ENCODE results near the gene DHRSX.
A peak's percentile ranks its signal among the peaks of the same experiment; 100 is the strongest.
"Not testable (repeated sequence)": the region's sequence is repeated elsewhere in the genome, so short reads cannot be mapped to it uniquely, and the experiment has no call there.

Gene DHRSX

DNA sequence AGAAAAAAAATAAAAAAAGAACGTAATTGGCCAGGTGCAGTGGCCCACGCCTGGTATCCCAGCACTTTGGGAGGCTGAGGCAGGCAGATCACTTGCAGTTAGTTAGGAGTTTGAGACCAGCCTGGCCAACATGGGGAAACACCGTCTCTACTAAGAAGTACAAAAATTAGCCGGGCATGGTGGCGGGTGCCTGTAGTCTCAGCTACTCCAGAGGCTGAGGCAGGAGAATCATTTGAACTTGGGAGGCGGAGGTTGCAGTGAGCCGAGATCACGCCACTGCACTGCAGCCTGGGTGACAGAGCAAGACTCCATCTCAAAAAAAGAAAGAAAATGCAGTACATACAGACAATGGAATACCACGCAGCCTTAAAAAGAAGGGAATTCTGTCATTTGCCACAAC is 150.7 kb downstream of the DHRSX start:
- not testable (repeated sequence) for DNase-seq (ENCODE audit: low read depth)

DNA sequence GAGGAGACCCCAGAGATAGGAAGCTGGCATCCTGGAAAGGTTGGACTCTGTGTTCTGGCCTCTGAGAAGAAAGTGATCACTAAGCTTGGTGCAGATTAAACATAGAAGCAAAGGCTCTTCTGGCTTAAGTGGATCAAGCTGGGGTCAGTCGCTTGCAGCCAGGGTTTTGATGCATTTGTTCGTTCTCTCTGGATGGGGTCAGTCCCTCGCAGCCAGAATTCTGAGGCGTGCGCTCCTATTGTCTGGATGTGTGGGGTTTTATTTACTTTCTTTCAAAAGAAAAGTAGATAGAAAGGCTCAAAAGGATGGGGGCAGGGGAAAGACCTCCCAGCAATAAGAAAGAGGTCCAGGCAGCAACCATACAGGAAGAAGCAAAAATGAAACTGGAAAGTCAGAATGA is 152.6 kb downstream of the DHRSX start:
- no peak for DNase-seq (ENCODE audit: low read depth)

DNA sequence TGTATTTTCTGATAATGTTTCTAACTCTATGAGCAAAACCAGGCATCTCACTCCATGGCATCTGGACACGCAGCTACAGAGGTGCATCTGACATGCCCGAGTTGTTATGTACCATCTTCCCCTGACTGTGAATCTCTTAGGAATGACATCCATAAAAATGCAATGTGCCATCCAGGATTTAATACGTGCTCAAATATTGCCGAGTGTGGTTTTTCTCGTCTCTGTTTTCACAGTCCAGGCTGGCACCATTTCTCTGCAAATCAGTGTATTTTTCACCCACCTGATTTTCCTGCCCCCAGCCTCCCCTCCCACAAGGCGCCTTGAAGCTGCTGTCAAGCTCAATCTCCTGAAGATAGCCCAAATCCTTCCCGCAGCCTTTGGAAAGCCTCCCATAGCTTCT is 154.6 kb downstream of the DHRSX start:
- DNase-seq (ENCODE audit: low read depth) = no peak

DNA sequence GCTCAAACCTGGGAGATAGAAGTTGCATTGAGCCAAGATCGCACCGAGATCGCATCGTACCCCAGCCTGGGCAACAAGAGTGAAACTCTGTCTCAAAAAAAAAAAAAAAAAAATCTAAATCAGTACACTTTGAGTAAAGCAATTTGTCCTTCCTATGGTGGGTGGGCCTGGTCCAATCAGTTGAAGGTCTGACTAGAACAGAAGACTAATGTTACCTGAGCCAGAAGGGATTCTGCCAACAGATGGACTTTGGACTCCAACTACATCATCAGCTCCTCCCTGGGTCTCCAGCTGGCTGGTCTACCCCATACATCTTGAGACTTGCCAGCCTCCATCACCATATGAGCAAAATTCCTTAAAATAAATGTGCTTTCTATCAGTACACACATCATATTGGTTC is 155.2 kb downstream of the DHRSX start:
- no peak for DNase-seq (ENCODE audit: low read depth)

DNA sequence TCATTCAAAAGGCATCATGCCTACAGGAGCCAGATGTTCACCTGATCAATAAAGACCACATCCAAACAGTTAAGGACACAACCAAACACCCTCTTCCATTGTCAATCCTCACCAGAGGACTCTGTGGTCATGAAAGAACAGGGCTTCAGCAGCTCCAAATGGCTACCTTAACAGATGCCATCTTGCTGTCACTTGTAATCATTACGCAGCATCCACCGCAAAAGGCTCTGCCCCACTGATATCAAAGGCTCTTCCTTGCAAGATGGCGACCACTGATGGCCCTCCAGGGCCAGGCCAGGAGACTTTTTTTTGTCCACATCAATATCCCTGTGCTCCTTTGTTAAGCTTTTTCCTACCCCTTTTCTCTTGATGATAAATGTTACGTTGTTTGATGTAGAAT is 157.4 kb downstream of the DHRSX start:
- no peak for DNase-seq (ENCODE audit: low read depth)

DNA sequence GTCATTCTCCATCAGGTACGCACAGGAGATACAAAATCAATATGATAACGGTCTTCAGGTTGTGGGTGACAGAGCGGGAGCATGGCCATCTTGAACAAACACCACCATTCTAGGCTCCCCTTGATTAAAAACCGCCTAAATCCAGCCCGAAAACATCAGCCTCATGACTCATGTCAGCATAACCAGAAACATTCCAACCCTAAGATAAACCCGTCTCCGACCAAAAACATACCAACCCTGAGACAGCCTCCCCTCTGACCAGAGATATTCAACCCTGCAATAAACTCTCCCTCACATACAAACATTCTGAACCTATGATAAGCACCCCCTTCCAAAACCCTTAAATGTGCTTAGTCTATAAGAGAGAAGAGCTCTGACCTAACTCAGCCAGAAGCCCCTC is 157.9 kb downstream of the DHRSX start:
- DNase-seq (ENCODE audit: low read depth) = peak; percentile 84

DNA sequence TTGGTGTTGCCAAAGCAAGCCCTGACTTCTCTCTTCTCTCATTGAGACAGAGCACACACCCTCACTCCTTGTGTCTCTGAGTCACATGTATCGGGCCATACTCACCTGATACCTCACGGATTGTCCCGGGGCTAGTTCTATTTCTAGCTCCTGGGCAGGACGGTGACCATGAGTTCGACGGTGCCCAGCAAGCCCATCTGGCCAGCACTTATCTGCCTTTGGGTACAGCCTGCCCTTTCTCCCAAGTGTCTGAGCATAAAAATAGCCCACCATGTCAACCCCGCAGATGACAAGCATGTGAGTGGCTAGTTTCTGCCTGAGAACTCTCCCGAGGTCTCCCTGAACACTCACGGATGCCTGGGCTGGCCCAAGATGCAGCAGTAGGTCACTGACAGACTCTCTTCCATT is 158.5 kb downstream of the DHRSX start:
- DNase-seq (ENCODE audit: low read depth) = no peak

DNA sequence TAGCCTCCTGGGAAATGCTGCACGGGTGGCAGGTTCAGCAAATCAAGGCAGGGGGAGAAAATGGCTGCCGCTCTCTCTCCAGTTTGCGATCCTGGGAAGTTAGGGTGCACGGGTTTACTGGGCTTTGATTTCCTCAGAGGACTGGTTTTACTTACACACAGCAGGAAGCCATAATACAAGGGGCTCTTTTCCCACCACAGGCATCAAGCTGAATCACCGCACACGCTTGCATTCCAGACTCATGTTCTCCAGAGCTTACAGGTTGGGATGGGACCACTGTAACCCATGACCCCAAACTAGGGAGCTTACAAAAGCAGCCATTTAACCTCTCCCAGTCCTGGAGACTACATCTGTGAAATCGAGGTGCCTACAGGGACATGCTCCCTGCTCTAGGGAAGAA is 159.8 kb downstream of the DHRSX start:
- DNase-seq (ENCODE audit: low read depth) = no peak

DNA sequence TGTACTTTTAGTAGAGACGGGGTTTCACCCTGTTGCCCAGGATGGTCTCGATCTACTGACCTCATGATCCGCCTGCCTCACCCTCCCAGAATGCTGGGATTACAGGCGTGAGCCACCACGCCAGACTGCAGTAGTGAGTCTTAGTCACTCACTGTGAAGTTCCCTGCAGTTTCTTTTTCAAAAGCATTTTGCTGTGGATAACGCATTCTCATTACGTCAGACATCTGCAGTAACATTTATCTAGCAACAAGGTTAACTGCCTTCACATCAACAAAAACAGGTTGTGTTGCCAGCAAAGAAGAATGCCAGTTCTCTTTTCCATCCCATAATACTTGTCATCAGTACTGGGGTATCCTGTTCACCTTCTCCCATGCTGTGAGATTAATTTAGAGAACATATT is 164.6 kb downstream of the DHRSX start:
- no peak for DNase-seq (ENCODE audit: low read depth)

DNA sequence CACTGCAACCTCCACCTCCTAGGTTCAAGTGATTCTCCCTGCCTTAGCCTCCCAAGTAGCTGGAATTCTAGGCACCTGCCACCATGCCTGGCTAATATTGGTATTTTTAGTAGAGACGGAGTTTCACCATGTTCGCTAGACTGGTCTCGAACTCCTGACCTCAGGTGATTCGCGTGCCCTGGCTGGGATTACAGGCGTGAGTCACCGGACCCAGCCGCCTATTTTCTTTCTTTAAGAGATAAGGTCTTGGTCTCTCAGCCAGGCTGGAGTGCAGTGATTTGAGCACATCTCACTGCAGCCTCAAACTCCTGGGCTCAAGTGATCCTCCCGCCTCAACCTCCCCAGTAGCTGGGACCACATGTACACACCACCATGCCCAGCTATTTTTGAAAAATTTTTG is 166.5 kb downstream of the DHRSX start:
- DNase-seq (ENCODE audit: low read depth) = no peak

DNA sequence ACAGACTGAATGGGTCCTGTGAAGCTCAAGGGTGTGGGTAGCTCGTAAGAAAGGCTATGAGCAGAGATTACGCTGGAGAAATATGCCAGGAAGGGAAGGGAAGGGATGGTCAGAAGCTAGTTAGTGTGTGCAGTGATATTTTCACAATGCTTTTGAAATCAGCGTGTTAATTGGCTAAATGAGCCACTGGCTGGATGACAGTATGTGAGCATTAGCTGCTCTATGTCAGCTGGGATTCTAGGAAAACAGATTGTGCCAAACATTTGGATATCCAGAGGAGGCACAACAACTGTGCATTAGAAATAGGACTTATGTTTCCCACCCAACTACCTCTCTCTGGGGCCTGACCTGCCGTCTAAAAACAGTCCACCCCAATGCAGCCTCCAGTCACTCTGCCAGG is 168.5 kb downstream of the DHRSX start:
- DNase-seq (ENCODE audit: low read depth) = no peak

DNA sequence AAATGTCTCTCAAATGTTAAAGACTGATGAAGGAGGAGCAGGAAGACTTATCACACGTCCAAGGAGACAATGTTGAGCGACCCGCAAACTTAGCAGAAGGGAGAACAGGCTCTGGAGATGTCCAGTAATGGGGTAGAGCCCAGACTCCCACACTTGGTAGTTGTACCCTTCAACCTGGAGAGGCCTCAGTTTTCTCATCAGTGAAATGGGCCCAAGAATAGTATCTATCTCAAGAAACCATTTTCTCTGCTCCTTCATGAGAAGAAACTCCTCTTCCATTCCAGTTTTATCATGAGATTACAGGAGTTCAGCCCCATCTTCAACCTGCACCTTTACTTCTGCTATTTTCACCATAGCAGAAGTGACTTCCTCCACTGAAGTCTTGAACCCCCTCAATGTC is 169.9 kb downstream of the DHRSX start:
- DNase-seq (ENCODE audit: low read depth) = no peak

DNA sequence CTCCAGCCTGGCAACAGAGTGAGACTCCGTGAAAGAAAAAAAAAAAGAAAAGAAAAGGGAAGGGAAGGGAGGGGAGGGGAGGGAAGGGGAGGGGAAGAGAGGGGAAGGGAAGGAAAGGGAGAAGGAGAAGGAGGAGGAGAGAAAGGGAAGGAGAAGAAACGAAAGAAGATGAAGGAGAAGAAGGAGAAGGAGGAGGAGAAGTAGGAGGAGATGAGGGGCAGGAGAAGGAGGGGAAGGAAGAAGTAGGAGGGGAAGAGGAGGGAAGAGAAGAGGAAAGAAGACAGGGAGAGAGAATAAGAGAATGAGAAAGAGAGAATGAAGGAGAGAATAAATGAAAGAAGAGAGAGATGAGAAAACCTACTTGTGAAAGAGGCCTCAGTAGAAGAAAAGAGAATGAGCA is 170.3 kb downstream of the DHRSX start:
- no peak for DNase-seq (ENCODE audit: low read depth)

DNA sequence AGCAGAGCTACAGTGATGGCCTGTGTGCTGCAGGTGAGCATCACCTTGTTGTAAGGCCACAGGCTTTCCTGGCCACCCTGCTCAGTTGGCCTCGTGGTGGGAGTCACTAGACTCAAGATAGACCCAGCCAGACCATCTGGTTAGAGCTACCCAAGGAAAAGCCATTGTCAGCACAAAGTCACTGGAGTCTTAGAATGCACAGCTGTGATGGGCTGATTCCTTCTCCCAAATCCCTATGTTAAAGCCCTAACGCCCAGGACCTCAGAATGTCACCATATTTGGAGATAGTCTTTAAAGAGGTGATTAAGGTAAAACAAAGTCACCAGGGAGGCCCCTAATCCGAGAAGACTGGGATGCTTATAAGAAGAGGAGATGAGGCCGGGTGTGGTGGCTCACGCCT is 173.4 kb downstream of the DHRSX start:
- DNase-seq (ENCODE audit: low read depth) = no peak

DNA sequence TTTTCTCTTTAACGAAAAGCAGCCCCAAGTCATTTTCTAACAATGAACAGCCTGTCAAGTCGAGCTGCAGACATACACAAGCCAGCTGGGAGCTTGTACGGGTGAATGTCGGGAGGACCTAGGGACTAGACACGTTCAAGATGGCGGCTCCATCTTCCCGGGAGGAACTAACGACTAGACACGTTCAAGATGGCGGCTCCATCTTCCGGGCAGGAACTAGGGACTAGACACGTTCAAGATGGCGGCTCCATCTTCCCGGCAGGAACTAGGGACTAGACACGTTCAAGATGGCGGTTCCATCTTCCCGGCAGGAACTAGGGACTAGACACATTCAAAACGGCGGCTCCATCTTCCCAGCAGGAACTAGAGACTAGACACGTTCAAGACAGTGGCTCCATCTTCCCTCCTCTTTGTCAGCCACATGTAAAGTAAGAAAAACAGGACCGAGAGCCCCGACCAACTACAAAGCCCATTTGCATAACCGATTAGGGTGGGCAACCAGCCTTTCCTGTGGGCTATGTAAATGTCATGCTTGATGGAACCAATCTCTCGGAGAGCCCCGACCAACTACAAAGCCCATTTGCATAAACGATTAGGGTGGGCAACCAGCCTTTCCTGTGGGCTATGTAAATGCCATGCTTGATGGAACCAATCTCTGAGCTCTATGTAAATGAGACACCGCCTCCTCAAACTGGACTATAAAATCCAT is 175.5 kb downstream of the DHRSX start:
- DNase-seq (ENCODE audit: low read depth) = peak; percentile 37

DNA sequence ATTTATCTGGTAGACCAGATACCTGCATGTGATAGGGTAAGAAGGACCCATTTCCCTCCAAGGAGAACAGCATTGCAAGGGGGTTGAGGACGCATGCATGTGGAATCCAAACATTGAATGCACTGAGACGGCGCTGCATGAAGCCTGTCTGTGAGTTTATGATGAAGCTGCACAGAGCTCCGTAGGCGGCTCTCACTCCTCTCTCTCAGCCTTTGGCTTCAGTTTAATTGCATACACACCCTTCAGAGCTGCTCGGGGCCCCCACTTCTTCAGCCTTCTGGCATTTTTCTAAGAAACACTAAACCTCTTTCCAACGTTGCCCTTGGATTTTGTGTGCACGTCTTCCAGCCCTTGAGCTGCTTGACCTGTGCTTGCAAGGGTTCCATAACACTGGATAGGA is 176.6 kb downstream of the DHRSX start:
- no peak for DNase-seq (ENCODE audit: low read depth)

DNA sequence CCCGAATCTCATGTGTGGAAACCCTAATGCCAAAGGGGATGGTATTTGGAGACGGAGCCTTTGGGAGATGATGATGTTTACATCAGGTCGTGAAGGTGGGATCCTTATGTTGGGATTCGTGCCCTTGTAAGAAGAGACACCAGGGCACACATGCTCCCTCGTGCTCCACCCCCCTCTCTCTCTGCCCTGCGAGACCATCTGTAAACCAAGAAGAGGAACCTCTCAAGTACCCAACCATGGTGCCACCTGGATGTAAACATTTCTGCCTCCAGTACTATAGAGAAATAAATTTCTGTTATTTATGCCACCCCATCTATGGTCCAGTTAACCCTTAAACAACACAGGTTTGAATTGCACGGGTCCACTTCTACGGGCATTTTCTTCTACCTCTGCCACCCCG is 179.4 kb downstream of the DHRSX start:
- DNase-seq (ENCODE audit: low read depth) = no peak

DNA sequence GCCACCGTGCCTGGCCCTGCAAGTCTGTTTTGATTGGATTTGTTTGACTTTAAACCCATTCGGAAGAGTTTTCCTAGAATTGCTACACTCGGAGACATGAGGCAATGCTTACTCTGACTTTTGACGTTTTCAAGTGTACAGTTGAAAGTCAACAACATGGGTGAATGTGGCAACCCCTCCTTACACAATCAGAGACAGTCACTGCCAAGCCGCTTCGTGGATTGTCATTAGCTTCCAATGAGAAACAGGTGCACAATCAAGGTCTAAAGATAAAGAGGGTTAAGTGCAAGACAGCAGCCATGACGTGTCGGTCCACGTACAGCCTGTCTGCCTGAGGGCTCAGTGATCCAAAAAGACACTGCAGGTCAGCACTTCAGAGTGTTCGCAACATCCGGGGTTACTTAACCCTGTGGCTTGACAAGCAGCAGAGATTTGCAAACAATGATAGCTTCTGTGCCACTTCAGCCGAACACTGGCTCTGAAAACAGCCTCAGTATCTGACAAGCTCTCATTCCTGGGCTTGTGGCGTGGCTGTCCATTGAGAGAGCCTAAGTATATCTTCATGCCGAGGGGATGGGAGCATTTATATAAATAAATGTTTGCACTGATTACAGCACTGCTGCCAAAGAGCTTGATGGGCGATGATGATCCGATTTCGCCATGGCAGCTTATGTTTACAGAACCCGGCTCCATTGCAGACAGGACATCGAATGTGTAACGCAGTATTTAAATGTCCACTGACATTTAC is 180.0 kb downstream of the DHRSX start:
- no peak for DNase-seq (ENCODE audit: low read depth)

DNA sequence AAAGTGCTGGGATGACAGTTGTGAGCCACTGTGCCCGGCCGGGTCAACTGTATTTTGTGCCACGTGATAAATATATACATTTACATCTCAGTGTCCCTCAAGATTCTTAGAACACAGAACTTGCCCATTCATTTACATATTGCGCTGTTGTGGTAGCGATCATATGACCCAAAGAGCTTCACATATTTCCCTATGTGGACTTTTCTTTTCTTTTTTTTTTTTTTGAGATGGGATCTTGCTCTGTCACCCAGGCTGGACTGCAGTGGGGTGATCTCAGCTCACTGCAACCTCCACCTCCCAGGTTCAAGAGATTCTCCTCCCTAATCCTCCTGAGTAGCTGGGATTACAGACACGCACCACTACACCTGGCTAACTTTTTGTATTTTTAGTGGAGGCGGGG is 180.7 kb downstream of the DHRSX start:
- no peak for DNase-seq (ENCODE audit: low read depth)

DNA sequence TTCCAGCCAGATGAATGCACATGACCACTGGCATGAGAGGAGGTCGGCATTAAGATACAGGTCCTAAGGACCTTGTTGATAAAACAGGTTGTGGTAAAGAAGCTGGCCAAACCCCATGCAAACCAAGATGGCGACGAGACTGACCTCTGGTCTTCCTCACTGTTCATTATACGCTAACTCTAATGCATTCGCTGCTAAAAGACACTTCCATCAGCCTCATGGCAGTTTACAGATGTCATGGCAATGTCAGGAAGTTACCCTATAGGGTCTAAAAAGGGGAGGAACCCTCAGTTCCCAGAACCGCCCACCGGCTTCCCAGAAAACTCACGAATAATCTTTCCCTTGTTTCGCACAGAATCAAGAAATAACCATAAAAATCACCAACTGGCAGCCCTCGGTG is 182.4 kb downstream of the DHRSX start:
- no peak for DNase-seq (ENCODE audit: low read depth)

DNA sequence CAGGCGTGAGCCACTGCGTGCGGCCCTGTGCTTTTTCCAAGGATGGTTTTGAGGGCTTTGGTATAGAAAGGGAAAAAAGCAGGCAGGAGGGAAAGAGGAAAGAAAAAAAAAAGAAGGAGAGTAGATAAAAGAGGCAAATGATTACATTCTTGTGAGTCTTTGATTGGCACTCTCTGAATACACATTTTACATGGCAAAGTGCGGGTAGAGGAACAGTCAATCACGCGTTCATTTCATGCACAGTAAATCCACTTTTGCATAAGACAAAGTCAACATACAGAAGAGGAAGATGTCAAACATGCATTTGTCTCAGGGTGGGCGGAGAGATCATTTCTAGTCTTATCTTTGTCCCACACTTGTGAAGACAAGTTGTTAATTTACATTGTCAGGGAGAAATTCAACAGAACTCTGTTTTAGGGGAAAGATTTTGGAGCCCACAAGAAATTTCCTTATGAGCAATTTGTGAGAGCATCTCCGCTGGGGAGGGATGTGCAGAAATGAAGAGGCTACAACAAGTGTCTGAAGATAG is 183.2 kb downstream of the DHRSX start:
- no peak for DNase-seq (ENCODE audit: low read depth)

DNA sequence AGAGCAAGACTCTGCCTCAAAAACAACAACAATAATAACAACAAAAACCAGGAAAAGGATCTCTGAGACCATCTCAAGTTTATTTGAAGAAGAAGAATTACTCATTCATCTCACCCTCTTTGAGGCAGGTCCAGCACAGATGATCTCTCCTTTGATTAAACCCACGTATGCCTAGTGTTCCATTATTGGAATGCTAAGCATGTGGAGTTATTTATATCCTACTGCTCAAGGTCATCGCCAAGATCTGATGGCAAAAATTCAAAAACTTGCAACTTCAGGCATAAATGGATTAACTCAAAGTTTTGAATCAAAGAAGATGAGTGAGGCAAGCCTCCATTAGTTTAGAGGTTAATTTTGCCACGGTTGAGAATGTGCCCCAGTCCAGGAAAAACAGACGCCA is 184.2 kb downstream of the DHRSX start:
- DNase-seq (ENCODE audit: low read depth) = no peak

DNA sequence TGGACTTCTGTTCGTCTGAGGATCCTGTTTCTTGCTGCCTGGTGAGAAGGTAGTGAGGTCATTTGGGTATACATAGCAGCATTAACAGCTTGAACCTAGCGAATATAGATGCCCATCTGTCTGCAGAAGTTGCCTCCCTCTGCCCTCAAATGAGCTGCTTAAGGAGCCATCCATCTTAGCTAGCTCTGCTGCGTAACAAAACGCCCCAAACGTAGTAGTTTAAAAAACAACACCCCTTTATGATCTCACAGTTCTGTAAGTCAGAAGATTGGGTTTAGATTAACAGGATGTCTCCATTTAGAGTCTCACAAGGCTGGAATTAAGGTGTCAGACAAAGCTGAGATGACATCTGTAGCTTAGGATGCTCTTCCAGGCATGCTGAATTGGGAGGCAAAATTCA is 185.3 kb downstream of the DHRSX start:
- DNase-seq (ENCODE audit: low read depth) = no peak
